HG02623 (cell line): Measurements from ENCODE around the gene RGS6.

Source experiments
- ATAC-seq: cut with Tn5 transposase; IDR thresholded peaks from one replicate; pipeline ENCODE4 v1.9.1; 2021; ENCODE audit warnings: moderate library complexity; ENCODE audit not compliant: unreplicated experiment

RGS6 gene

DNA sequence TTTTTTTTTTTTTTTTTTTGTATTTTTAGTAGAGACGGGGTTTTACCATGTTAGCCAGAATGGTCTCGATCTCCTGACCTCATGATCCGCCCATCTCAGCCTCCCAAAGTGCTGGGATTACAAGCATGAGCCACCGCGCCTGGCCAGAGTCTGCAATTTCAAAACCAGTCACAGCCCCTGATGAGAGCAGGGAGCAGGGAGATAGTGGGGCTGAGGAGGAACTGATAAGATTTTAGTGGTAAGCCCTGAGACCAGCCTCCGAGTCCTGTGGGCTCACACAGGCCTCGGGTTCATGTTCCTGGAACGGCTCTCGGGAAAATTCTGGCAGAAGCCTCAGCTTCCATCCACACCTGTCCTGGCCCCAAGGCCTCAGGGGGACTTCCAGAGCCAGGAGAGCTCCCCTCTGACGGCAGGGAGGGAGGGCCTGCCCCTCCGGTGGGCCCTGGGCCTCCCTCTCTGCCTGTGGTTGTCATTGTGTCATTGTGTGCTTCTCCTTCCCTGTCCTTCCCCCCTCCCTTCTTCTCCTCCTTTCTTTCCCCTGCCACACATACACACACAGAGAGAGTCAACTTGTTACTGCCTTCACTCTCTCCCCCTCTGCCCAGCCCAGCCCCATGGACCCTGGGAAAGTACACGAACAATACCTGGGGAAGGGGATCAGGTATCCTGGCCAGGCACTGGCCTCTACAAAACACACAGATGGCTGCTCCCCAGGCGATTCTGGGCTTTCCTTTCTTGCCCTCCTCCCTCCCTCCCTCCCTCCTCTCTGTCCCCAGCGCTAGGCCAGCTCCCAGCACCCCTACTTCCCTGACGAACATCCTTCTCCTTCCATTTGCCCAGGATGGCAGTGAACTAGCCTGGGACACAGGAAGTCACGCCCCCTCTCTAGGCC is 667.6 kb downstream of the RGS6 start:
- ATAC-seq: no peak

DNA sequence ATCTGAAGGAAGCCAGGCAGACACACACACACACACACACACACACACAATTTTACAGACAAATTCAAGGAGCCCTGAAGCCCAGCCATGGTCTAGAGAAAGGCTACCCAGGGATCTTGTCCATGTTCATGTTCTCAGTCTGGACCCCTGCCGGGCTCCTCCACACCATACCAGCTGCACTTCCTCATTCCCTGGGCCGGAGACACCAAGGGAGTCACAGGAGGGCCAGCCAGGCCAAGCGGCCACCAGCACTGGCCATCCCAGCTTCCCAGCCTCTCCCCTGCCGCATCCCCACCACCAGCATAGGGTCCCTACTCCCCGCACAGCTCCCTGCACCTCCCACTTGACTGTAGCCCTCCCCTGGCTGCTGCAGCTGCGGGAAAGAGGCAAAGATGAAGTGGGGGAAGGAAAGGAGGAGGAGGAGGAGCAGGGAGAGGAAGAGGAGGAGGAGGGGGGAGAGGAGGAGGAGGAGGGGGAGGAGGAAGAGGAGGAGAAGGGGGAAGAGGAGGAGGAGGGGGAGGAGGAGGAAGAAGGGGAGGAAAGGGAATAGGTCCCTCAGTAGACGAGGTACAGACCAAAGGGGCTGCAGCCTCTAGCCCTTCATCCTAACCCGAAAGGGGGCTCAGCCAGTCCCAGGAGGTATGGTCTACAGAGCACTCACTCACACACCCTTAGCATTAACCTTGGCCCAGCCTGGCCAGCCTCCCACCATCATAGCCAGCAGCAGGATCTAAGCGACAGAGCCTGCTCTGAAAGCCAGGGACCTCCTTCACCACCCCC is 668.5 kb downstream of the RGS6 start:
- ATAC-seq: no peak

DNA sequence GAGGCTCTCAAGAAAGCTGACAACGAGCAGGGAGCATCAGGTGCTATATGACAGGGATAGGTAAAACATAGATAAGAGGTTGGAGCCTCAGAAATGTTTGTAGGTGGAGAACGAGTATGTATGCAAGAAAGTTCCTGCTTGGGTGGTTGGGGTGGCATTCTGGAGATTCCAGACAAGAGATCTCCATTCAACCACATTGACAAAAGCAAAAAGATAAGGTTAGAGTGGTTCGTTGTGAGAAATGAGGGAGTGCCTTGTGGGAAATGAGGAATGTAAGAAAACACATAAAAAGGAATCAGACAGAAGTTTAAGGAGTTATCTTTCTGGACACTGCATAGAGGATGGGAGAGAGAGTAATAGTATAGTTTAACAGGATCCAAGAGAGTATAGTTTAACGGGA is 671.4 kb downstream of the RGS6 start:
- no peak for ATAC-seq

DNA sequence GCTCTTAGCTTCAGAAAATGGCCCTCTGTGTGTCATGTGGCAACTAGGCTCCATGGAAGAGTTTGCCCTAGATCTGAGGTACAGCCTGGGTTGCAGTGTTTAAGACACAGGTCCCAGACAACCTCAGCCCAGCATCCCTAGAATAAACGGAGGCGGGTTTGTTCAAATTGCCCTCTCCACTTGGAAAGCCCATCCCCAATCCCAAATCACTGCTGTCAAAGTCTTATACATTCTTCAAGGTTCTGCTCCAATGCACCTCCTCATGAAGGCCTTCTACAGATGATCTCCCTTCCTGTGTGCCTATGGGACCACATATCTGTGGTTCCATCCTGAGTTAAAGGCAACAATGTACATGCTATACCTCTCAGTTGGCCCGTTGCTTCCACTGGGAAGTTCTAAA is 671.9 kb downstream of the RGS6 start:
- no peak for ATAC-seq

DNA sequence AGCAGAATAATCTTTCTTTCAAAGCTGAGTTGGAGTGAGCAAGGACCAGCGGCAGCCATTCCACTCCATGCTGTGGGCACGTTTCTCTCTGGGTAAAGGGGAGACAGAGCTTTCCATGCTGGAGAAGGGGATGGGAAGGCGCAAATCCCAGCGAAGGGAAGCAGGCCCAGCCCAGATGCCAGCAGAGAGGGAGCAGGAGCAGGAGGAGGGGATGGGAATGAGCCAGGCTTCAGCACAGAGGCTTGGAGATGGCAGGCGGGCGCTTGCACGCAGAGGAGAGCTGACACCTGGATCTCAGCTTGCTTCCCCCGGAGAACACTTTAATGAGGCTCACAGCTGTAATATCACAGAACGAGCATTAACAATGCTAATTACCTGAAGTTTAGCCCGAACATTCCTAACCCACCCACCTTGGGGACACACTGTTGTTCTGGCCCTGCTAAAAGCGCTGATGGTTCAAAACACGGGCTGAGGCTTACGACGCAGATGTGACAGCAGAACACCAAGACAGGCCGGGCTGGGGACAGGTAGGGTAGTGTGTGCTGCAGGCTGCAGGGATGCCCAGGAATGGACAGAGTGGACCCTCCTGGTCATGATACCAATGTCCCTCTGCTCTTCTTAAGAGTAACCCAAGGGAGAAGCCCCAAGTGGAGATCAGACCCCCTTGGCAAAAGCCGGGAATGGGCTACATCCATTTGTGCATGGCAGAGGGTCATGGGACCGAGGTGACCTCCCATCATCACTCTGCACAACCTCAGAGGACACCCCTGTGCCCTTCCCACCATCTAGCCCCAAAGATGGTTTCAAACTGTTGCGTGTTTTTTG is 673.1 kb downstream of the RGS6 start:
- ATAC-seq: no peak

DNA sequence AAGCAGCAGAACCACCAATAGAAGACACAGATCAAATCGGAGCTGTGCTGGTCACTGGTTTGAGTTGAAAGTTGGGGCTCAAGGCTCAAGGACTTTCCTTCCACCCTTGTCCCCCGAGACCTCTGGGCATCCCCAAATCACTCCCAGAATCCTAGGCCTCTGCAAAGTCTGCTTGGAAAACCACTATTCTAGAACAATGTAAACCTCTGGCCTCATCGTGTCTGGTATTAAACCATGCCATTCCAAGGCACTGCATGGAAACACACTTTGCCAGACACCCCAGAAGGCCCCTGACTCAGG is 673.6 kb downstream of the RGS6 start:
- ATAC-seq: no peak

DNA sequence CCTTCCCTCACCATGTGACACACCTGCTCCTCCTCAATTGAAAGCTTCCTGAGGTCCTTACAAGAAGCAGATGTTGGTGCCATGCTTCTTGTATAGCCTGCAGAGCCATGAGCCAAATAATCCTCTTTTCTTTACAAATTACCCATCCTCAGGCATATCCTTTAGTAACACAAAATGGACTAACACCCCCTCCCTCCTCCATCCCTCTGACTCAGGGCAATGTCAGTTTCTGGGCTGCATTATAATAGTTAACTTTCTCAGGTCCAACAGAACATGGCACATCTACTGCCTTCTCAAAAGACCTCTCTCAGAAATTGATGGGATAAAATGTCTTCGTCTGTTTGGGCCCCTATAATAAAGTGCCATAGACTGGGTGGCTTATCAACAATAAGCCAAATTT is 674.6 kb downstream of the RGS6 start:
- no peak for ATAC-seq

DNA sequence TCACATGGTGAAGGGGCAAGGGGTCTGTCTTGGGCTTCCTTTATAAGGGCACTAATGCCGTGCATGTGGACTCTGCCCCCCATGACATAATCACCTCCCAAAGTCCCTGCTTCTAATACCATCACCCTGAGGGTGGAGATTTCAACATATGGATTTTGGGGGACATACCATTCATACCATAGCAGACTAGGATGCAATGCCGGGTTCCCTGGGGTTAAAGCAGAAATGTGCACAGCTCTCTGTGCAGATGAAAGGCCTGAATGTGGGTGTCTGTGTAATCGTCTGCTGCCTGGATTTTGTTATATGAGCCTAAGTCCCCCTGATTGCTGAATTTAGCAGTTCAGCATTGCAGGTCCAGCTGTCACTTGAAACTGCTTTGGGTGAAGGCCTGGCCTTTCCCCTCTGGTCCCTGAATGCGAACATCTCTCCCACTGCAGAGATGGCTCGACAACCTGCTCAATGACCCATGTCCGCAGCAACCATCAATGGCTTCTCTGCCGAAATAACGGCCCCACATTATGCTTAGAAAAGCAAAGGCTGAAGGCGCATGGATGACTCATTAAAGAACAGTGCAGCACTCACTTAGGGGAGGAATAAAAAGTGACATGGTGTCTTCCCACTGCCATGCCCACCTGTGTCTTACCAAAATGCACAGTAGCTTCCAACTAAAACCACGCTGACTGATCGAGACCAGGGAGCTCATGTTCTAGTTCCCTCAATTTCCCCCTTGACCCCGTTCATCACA is 675.3 kb downstream of the RGS6 start:
- ATAC-seq: no peak

DNA sequence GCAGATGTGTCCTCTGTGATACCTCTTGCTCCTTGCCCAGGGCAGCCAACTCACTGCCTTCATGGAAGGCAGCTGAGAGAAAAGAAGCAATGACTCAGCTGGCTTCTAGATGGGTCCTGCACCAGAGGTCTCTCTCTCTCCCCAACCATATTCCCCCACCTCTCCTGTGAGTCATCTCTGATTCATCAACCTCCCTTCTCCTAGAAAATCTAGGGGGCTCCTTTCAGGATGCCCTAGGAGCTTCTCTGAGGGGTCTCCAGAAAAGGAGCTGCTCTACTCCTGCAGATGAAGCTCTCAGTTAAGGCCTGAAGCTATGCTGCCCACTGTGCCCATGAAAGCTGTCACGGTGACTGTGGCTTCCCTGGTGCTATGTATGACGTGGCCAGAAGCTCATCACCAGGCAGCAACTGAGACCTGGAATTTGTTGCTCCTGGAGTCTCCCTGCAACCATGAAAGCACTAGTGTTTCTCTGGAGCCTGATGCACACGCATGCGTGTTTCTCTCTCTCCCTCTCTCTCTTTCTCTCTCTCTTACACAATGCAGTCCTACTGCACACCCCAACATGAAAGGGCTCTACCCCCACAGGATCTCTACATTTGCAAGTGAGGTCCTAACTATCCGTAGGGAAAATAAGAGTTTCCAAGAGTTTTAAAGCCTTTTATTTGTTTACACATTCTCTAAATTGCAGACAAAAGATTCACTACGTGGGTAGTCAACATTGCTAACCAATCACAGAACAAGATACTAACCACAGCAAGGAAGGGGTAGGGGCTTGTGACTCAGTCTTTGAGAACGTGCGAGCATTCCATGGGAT is 676.4 kb downstream of the RGS6 start:
- no peak for ATAC-seq

DNA sequence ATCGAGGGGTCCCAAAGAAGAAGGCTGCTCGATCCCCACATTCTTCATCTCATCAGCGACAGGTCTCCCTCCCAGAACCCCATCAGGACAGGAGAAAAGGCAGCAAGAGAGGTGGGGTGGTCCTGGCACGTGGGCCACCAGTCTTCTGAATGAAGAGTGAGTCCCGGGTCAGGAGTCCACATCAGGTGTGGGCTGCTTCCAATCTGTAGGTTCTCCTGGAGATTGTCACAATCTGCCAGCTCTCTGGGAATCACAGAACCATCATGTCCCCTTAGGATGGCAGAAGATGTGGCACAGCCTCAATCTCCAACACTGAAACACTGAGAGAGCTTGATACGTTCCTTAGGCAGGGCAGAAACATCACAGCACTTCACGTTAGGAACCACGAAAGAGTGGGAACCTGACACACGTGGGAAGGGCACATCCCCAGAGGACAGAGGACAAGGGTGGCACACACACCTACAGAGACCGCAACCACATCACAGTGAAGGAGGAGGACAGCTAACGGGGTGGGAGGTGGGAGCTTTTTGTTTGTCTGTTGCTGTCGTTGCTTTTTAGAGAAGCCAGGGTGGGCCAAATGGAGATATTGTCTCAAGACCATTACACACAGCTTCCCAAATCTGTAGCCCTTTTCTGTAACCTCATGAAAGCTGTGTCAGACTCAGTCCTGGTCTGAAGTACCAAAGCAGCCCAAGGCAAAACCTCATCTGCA is 677.1 kb downstream of the RGS6 start:
- no peak for ATAC-seq

DNA sequence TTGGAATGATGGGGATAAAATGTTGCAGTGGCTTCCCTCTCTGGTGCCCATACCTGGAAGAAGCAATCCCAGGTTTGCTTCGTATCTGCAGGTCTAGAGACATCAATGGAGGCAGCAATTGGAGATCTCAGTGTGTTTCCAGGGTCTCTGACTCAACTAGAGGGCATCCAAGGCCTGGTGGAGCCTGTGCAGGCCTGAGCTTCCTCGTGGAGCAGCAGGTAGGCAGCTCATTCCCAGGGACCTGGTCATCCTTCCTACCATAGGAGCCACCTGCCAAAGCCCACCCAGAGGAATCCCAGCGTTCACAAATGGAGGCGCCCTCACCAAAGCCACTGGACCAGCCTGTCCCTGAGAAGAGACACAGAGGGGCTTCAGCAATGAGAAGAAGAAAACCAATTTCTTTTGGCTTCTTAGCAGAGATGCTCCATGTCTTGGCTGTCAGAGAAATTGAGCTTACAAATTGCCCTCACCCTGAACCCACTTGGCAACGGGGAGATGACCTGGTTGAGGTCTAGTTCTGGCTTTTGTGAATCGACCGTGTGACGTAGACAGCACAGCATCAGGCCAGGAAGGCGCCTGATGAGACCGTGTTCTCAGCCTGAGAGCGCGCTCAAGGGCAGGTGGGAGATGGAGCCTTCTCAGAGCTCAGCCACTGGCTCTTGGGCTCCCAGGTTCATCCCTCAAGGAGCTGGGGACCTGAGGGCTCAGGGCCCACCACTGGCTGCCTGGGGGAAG is 678.0 kb downstream of the RGS6 start:
- ATAC-seq: no peak

DNA sequence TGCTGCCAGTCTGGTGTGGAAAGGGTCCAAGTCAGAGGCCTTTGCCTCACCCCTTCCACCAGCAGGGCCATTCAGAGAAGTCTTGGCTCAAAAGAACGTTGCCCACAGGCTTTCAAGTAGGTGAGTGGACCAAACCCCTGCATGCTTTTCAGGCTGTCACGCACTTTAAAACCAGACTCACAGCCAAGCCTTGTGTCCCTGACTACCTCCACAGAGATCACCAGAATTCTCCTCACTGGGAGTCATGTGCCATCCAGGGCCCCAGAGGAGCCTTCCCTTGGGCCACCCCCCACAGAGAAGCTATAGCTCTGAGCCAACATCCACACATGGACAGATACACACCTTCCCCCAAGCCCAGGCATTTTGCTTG is 678.6 kb downstream of the RGS6 start:
- no peak for ATAC-seq

DNA sequence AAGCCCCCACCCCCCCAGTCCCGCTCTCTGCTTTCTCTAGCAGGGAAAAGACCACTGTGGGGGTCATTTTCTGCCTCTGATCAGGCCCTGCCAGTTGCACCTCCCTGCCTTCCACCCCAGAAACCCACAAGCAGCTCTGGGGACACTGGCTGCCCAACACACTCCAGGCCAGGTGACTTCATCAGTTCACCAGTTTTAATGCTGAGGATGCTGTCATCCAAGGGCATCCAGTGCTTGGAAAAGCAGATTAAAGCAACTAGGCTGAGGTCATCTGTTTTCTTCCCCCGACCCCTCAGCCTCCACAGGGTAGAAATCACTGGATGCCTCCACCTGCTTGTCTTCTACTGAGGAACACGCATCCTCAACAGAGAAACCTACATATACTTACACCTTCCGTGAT is 679.3 kb downstream of the RGS6 start:
- ATAC-seq: no peak

DNA sequence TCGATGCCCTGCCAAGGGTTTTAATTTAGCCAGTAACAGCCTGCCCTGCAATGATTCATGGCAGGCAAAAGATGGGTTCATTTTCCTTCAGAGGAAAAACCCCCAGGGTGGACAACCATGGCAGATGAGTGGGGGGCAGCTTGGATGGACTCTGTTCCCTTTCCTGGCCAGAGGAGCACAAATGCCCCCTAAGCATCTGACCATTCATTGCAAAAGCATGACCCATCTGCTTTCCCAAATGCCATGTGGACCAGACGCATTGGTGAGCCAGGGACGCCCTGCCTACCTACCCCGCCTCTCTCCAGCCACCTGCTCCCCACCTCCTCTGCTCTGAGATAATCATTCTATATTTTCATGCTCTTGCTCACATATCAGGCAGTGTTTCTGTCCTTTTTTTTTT is 679.8 kb downstream of the RGS6 start:
- ATAC-seq: no peak

DNA sequence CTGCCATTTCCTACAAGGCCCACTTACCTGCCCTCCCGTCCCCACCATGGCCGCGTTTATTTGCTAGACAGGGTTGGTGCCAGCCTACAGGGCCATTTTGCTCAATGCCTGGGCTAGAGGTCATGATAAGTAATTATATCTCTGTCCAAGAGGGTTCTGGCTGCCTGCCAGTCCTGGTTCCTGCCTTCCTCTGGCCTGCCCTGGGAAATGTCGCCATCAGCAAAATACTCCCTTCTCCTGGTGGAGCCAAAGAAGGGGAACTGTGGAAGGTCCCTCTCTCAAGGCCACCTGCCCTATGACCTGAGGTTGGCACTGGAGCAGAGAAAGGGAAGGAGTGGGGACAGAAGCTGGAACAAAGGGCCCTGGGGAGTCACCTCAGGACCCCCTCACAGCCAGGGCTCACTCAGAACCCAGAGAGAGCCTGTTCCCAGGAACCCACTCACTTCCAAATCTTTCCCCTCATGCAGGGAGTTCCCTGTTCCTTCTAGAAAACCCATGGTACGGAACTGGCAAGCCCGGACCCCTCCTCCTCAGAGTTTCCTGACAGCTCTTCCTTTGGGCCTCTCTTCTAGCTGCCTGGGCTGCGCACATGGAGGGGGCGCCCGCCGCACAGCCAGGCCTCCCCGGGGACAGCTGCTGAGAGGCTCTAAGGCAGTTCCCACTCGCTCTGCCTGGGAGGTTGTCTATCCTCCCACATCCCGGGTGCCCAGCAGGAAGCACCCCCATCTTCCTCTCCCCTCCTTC is 681.2 kb downstream of the RGS6 start:
- ATAC-seq: no peak

DNA sequence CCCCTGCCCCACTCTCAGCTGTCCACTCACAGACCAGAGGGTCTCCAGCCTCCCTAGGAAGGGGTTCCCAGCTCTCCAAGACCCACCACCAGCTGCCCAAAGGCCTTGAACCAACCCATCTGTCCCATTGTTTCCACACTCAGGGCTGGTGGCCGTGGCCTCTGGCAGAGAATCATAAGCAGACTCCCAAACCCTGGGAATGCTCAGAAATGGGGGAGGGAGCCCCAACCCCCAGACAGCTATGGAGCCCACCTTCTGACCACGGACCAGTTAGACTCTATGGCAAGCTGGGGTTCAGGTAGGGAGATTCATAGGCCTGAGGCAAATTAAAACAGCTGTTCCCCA is 681.7 kb downstream of the RGS6 start:
- ATAC-seq: no peak

DNA sequence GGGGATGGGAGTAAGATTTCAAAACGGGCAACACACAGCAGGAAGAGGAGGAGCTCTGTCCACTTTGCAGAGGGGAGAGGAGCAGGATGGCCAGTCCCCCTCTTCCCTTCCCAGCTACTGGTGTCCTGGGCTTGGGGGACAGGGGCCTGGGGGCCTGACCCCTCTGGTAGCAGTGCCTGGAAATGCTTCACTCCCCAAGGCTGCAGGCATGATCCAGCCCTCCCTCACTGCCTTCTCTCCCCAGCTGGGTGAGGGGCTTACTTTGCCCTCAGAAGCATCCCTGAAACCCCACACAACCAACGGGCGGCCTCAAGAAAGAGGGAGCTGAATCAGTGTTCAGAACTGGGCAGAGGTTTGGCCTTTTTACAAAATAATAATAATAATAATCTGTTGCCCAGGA is 682.1 kb downstream of the RGS6 start:
- ATAC-seq: no peak

DNA sequence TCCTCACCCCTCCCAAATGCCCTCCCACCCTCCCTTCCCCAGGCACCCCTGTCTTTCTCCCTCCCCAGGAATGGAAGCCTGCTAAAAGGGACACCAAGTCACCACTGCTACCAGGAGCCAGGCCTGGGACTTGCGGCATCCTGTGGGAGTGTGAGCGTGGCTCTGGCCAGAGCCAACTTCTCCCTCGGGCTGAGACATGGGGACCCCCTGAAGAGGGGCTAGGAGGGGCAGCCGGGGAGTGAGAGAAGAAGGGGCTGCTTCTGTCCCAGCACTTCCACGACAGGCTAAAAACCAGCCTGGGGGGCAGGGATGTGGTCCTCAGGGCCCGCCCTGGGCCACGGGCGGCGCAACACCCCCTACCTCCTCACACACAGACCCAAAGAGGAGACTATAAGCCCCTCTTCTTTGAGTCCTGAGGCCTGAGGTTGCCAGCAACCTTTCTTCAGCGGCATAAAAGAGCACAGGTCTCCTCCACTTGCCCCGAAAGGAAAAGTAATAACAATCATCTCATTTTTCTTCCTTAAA is 682.7 kb downstream of the RGS6 start:
- ATAC-seq: no peak
